IMR-90 (cell line): ENCODE measurements around the gene IL36B. TPM values are rescaled to one million over a fixed set of nuclear protein-coding genes. Genes with fewer than 3 reads are reported as not detected.

Experiments used
- ATAC-seq: fragments of 200-7000 bp; cut with Tn5 transposase; 2 replicates; pipeline ENCODE4 v1.9.1; 2020; ENCODE audit warnings: low read depth, mild to moderate bottlenecking, moderate library complexity
- BruUV-seq: library from RNA; stranded (reverse); fragments of 400-500 nt; replicated peaks from 2 replicates; lab custom pipeline; 2021; lab: Mats Ljungman, UMichigan
- CTCF ChIA-PET: fragments of 300-600 bp; formaldehyde crosslinking; extraction: SDS; loops from one replicate; lab custom pipeline; 2021; ENCODE audit warnings: antibody characterized with exemption; lab: Yijun Ruan, JAX
- POLR2A ChIA-PET: fragments of 300-600 bp; sonication (Branson Sonifier 250); formaldehyde crosslinking; loops from one replicate; lab custom pipeline; 2022; ENCODE audit warnings: antibody characterized with exemption; ENCODE audit not compliant: unreplicated experiment; lab: Charles Lee
- DNase-seq: peaks from one replicate; pipeline ENCODE4 v3.0.0; 2013
- H2AFZ ChIP-seq: replicated peaks from 2 replicates; pipeline ENCODE3; 2013; ENCODE audit warnings: low read length, mild to moderate bottlenecking; ENCODE audit not compliant: poor library complexity
- H2AK5ac ChIP-seq: 2 replicates; pipeline ENCODE4 v1.6.1; 2013; ENCODE audit warnings: low read depth, low read length, inconsistent platforms
- H2AK9ac ChIP-seq: replicated peaks from 2 replicates; pipeline ENCODE3; 2013; ENCODE audit warnings: mild to moderate bottlenecking, low read depth, low read length, moderate library complexity; ENCODE audit not compliant: poor library complexity
- H2BK120ac ChIP-seq: 2 replicates; pipeline ENCODE4 v1.6.1; 2013; ENCODE audit warnings: low read depth, low read length, inconsistent platforms
- H2BK15ac ChIP-seq: 3 replicates; pipeline ENCODE4 v1.6.1; 2013; ENCODE audit warnings: low read depth, low read length, inconsistent platforms
- H2BK20ac ChIP-seq: 2 replicates; pipeline ENCODE4 v1.6.1; 2013; ENCODE audit warnings: low read depth, mild to moderate bottlenecking, inconsistent platforms, low read length, moderate library complexity
- H2BK5ac ChIP-seq: 2 replicates; pipeline ENCODE4 v1.6.1; 2013; ENCODE audit warnings: mild to moderate bottlenecking, low read depth, low read length, inconsistent platforms; ENCODE audit not compliant: poor library complexity, severe bottlenecking
- H3K14ac ChIP-seq: replicated peaks from 2 replicates; pipeline ENCODE4 v1.6.1; 2013; ENCODE audit warnings: low read depth, low read length, inconsistent platforms
- H3K18ac ChIP-seq: 2 replicates; pipeline ENCODE4 v1.6.1; 2013; ENCODE audit warnings: low read depth, low read length, control low read depth
- H3K23ac ChIP-seq: 2 replicates; pipeline ENCODE4 v1.6.1; 2013; ENCODE audit warnings: low read depth, low read length, inconsistent platforms
- H3K27ac ChIP-seq: 2 replicates; pipeline ENCODE4 v1.5.1; 2013; ENCODE audit warnings: mild to moderate bottlenecking, control low read depth, low read length; ENCODE audit not compliant: insufficient read depth
- H3K27me3 ChIP-seq: 2 replicates; pipeline ENCODE4 v1.6.1; 2013; ENCODE audit warnings: low read length; ENCODE audit not compliant: control insufficient read depth, insufficient read depth
- H3K36me3 ChIP-seq: 2 replicates; pipeline ENCODE4 v1.6.1; 2013; ENCODE audit warnings: low read length, mixed read lengths; ENCODE audit not compliant: control insufficient read depth, insufficient read depth
- H3K4ac ChIP-seq: 2 replicates; pipeline ENCODE4 v1.6.1; 2013; ENCODE audit warnings: low read depth, low read length, inconsistent platforms
- H3K4me1 ChIP-seq: 2 replicates; pipeline ENCODE4 v1.6.1; 2013; ENCODE audit warnings: low read length, mixed read lengths; ENCODE audit not compliant: control insufficient read depth, insufficient read depth
- H3K4me2 ChIP-seq: 2 replicates; pipeline ENCODE4 v1.6.1; 2013; ENCODE audit warnings: low read depth, mild to moderate bottlenecking, control low read depth, low read length, moderate library complexity
- H3K4me3 ChIP-seq: 2 replicates; pipeline ENCODE4 v1.5.1; 2013; ENCODE audit warnings: low read depth, mild to moderate bottlenecking, control low read depth, low read length, moderate library complexity; ENCODE audit not compliant: insufficient read depth
- H3K56ac ChIP-seq: 2 replicates; pipeline ENCODE4 v1.6.1; 2013; ENCODE audit warnings: low read length, inconsistent platforms; ENCODE audit not compliant: insufficient read depth; ENCODE audit errors: extremely low read depth
- H3K79me1 ChIP-seq, 2 experiments: 2 replicates each; pipeline ENCODE4 v1.6.1; 2013; ENCODE audit warnings: low read length in 2 of 2, inconsistent platforms in 1 of 2, low read depth in 1 of 2
- H3K9ac ChIP-seq: 2 replicates; pipeline ENCODE4 v1.6.1; 2013; ENCODE audit warnings: low read depth, low read length, control low read depth
- H3K9me1 ChIP-seq: 2 replicates; pipeline ENCODE4 v1.6.1; 2013; ENCODE audit warnings: low read length, inconsistent platforms; ENCODE audit not compliant: insufficient read depth
- H3K9me3 ChIP-seq: 2 replicates; pipeline ENCODE4 v1.6.1; 2013; ENCODE audit warnings: low read length; ENCODE audit not compliant: control insufficient read depth, insufficient read depth
- H4K20me1 ChIP-seq: 2 replicates; pipeline ENCODE4 v1.6.1; 2013; ENCODE audit warnings: low read length, inconsistent platforms; ENCODE audit not compliant: insufficient read depth
- H4K5ac ChIP-seq: 2 replicates; pipeline ENCODE4 v1.6.1; 2013; ENCODE audit warnings: mild to moderate bottlenecking, low read depth, low read length, control low read depth
- H4K8ac ChIP-seq, 2 experiments: 2 replicates each; pipeline ENCODE4 v1.6.1; 2013; ENCODE audit warnings: low read depth in 2 of 2, low read length in 2 of 2, control low read depth in 1 of 2, inconsistent platforms in 1 of 2
- H4K91ac ChIP-seq: 2 replicates; pipeline ENCODE4 v1.6.1; 2013; ENCODE audit warnings: low read depth, low read length, inconsistent platforms; ENCODE audit not compliant: insufficient read depth
- BHLHE40 ChIP-seq: fragments of 150-350 bp; IDR thresholded peaks from 2 replicates; pipeline ENCODE4 v1.6.1; 2016; ENCODE audit warnings: mild to moderate bottlenecking, low read depth, low read length
- CEBPB ChIP-seq: IDR thresholded peaks from 2 replicates; pipeline ENCODE4 v1.6.1; 2012; ENCODE audit warnings: low read depth, low read length, improper control_type of control experiment
- CHD1 ChIP-seq: IDR thresholded peaks from 2 replicates; pipeline ENCODE4 v1.6.1; 2012; ENCODE audit warnings: low read depth, low read length, improper control_type of control experiment
- ELK1 ChIP-seq: fragments of 150-350 bp; IDR thresholded peaks from 2 replicates; pipeline ENCODE4 v1.6.1; 2016; ENCODE audit warnings: low read depth, mild to moderate bottlenecking, low read length, moderate library complexity, borderline replicate concordance
- FOS ChIP-seq: fragments of 150-350 bp; IDR thresholded peaks from 2 replicates; pipeline ENCODE4 v1.6.1; 2016; ENCODE audit warnings: low read depth, low read length
- MAZ ChIP-seq: IDR thresholded peaks from 2 replicates; pipeline ENCODE4 v1.6.1; 2012; ENCODE audit warnings: low read depth, mild to moderate bottlenecking, low read length, improper control_type of control experiment, moderate library complexity, borderline replicate concordance
- POLR2A ChIP-seq: IDR thresholded peaks from 2 replicates; pipeline ENCODE4 v1.6.1; 2012; ENCODE audit warnings: mild to moderate bottlenecking, low read depth, low read length
- RAD21 ChIP-seq: IDR thresholded peaks from 2 replicates; pipeline ENCODE4 v1.6.1; 2012; ENCODE audit warnings: low read length, improper control_type of control experiment
- RCOR1 ChIP-seq: IDR thresholded peaks from 2 replicates; pipeline ENCODE4 v1.6.1; 2012; ENCODE audit warnings: mild to moderate bottlenecking, low read length, improper control_type of control experiment; ENCODE audit not compliant: insufficient replicate concordance
- SMC3 ChIP-seq: fragments of 150-350 bp; IDR thresholded peaks from 2 replicates; pipeline ENCODE4 v1.6.1; 2016; ENCODE audit warnings: low read depth, mild to moderate bottlenecking, antibody characterized with exemption, low read length, moderate library complexity
- dilution Hi-C: fragments of 300-500 bp; cut with HindIII; formaldehyde crosslinking; loops from one replicate; pipeline ENCODE4 v1.14.3; 2018; ENCODE audit warnings: low sequenced_read_pairs; ENCODE audit not compliant: unreplicated experiment
- in situ Hi-C: fragments of 300-500 bp; cut with MboI; formaldehyde crosslinking; loops from 3 replicates; pipeline ENCODE4 v1.14.3; 2019; ENCODE audit warnings: low sequenced_read_pairs, inconsistent platforms, mixed read lengths
- intact Hi-C: fragments of 100-400 bp; cut with micrococcal nuclease; formaldehyde crosslinking; loops from 2 replicates; pipeline ENCODE4 v1.10.0; 2022
- polyA plus RNA-seq, 3 experiments: library from polyadenylated mRNA; depleted of rRNA; stranded (reverse); fragments of >200 nt; gene quantifications; 2 replicates each; pipeline ENCODE4 v1.2.3, GENCODE V29; 2012; ENCODE audit warnings: low replicate concordance in 1 of 3
- total RNA-seq: library from RNA; depleted of rRNA; stranded (reverse); fragments of >200 nt; gene quantifications from 2 replicates; pipeline ENCODE4 v1.2.3, GENCODE V29; 2012
- TF ChIP-seq, protein P1 (sequence below): fragments of 150-350 bp; IDR thresholded peaks from 2 replicates; pipeline ENCODE4 v1.6.1; 2017; ENCODE audit warnings: mild to moderate bottlenecking, antibody characterized with exemption, low read length, low read depth
- TF ChIP-seq, protein P2 (sequence below): conservative IDR thresholded peaks from 2 replicates; pipeline ENCODE4 v1.5.1; 2012; ENCODE audit warnings: mild to moderate bottlenecking, low read depth, low read length, improper control_type of control experiment

The IL36B gene
- total and polyA plus RNA-seq, 2 of the 4 experiments (the other 2 are of a cell fraction), result not detected

DNA sequence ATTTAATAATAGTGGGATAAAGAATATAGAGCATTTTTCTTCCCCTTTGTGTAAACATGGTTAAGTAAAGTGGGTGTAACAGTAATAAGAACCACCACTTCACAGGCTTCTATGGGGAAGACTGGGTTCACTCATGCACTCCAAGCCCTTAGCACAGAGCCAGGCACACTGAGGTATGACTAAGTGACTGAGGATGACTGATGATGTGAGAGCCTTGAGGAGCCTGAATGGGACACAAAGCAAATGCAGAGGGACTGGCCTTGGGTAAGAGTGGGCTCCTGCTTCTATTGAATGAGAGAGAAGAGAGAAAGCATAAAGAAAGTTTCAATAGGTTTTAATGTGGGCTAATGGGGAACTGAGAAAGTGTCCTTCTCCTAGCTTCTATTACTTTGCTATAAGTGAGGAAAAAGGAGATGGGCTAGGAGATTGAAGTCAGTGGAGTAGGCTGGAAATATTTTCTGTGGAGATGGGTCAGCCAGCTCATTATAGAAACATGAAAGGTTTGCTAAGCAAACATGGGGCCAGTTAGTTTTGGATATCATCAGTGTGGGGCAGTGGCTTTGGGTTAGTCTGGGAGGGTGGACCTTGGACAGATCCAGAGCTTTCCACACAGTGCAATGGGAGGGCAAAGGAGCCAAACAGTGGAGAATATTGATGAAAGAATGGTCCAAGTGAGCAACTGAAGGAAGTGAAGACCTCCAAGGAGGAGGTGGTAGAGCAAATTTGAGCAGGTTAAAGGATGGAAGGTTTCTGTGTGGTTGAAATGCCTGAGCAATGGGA is 35.7 kb upstream of the IL36B start:
- Histone ChIP-seq H3K14ac (no peak overlapping the region), H3K56ac (no peak overlapping the region), H4K8ac (no peak overlapping the region), H2AK5ac (no peak overlapping the region), H3K79me1 (no peaks in the 10 kb centered on the region), H3K4me2 (no peak overlapping the region), H3K9me3 (no peaks in the 10 kb centered on the region), H3K27me3 (peaks cover 8% of the 10 kb centered on the region), H3K4me1 (no peaks in the 10 kb centered on the region), H2BK5ac (no peak overlapping the region), H4K91ac (no peak overlapping the region), H4K20me1 (no peaks in the 10 kb centered on the region), H2BK15ac (no peak overlapping the region), H2AK9ac (no peak overlapping the region), H3K4ac (no peak overlapping the region), H3K9me1 (no peaks in the 10 kb centered on the region), H3K18ac (no peak overlapping the region), H3K4me3 (no peak overlapping the region), H4K5ac (no peak overlapping the region), H2BK20ac (no peak overlapping the region), H3K27ac (no peak overlapping the region), H3K36me3 (no peaks in the 10 kb centered on the region), H2AFZ (no peak overlapping the region), H3K23ac (no peak overlapping the region), H2BK120ac (no peak overlapping the region), H3K9ac (no peak overlapping the region)
- ChIA-PET POLR2A (no interaction called here), CTCF (interaction anchor here (0.7 kb wide), 1 partner anchor 16 kb away, joined by 3 read pairs; no protein-coding TSS in a partner anchor)
- ATAC-seq (no peak), DNase-seq (no peak)
- intact Hi-C loops (no loop called here), dilution Hi-C loops (no loop called here), in situ Hi-C loops (no loop called here)
- TF ChIP-seq RAD21 (no peak), BHLHE40 (no peak), MAZ (no peak), RCOR1 (no peak), CHD1 (no peak), ELK1 (no peak), CEBPB (no peak), SMC3 (no peak), FOS (no peak), POLR2A (no peak)
- TF ChIP-seq, protein P1, sequence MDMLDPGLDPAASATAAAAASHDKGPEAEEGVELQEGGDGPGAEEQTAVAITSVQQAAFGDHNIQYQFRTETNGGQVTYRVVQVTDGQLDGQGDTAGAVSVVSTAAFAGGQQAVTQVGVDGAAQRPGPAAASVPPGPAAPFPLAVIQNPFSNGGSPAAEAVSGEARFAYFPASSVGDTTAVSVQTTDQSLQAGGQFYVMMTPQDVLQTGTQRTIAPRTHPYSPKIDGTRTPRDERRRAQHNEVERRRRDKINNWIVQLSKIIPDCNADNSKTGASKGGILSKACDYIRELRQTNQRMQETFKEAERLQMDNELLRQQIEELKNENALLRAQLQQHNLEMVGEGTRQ, result no peak
- TF ChIP-seq, protein P2, sequence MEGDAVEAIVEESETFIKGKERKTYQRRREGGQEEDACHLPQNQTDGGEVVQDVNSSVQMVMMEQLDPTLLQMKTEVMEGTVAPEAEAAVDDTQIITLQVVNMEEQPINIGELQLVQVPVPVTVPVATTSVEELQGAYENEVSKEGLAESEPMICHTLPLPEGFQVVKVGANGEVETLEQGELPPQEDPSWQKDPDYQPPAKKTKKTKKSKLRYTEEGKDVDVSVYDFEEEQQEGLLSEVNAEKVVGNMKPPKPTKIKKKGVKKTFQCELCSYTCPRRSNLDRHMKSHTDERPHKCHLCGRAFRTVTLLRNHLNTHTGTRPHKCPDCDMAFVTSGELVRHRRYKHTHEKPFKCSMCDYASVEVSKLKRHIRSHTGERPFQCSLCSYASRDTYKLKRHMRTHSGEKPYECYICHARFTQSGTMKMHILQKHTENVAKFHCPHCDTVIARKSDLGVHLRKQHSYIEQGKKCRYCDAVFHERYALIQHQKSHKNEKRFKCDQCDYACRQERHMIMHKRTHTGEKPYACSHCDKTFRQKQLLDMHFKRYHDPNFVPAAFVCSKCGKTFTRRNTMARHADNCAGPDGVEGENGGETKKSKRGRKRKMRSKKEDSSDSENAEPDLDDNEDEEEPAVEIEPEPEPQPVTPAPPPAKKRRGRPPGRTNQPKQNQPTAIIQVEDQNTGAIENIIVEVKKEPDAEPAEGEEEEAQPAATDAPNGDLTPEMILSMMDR, result no peak
- BruUV-seq, result no TSS peak
